HepG2 (cell line): ENCODE data around the gene BORCS5. TPM values are rescaled to one million over a fixed set of nuclear protein-coding genes. Genes with fewer than 3 reads are reported as not detected.

Experiments
- ARNT2 ChIP-seq: sonication (generic); formaldehyde crosslinking; IDR thresholded peaks from 2 replicates; pipeline ENCODE4 v1.8.0; 2022; ENCODE audit warnings: mild to moderate bottlenecking, low read depth, missing genetic modification reagents, moderate library complexity
- ATF4 ChIP-seq, 2 experiments: fragments of 450-650 bp in 1 of 2; sonication (generic) in 1 of 2; formaldehyde crosslinking; IDR thresholded peaks; 2 replicates each; pipeline versions ENCODE4 v1.5.0 to v1.8.0; 2020 to 2022; ENCODE audit warnings: mild to moderate bottlenecking in 1 of 2, missing genetic modification reagents in 1 of 2
- BORCS8-MEF2B ChIP-seq: sonication (generic); formaldehyde crosslinking; IDR thresholded peaks from 2 replicates; pipeline ENCODE4 v1.8.0; 2022; ENCODE audit warnings: mild to moderate bottlenecking, missing genetic modification reagents
- CBX1 ChIP-seq: IDR thresholded peaks from one replicate; pipeline ENCODE4 v1.6.1; 2016; ENCODE audit warnings: antibody characterized with exemption, low read depth
- CBX2 ChIP-seq, 2 experiments: fragments of 200-600 bp in 1 of 2; sonication (generic); formaldehyde crosslinking in 1 of 2; IDR thresholded peaks; 2 replicates each; pipeline versions ENCODE4 v1.7.0 to v1.8.1; 2018 to 2022; ENCODE audit warnings: low read depth in 2 of 2, low read length in 1 of 2, mild to moderate bottlenecking in 1 of 2, missing genetic modification reagents in 1 of 2
- CHD4 ChIP-seq: fragments of 200-600 bp; sonication (generic); IDR thresholded peaks from 2 replicates; pipeline ENCODE4 v1.7.0; 2017; ENCODE audit warnings: mild to moderate bottlenecking, low read length, borderline replicate concordance
- DMAP1 ChIP-seq: IDR thresholded peaks from 2 replicates; pipeline ENCODE4 v1.6.1; 2016
- HIVEP1 ChIP-seq: sonication (generic); formaldehyde crosslinking; IDR thresholded peaks from 2 replicates; pipeline ENCODE4 v1.4.0; 2020; ENCODE audit warnings: mild to moderate bottlenecking, missing genetic modification reagents
- KLF13 ChIP-seq: sonication (generic); formaldehyde crosslinking; IDR thresholded peaks from 2 replicates; pipeline ENCODE4 v1.4.0; 2020; ENCODE audit warnings: mild to moderate bottlenecking, missing genetic modification reagents
- MAFF ChIP-seq: IDR thresholded peaks from 2 replicates; pipeline ENCODE4 v1.6.1; 2011; ENCODE audit warnings: low read depth, low read length, improper control_type of control experiment
- NBN ChIP-seq: fragments of 450-650 bp; conservative IDR thresholded peaks from 2 replicates; pipeline ENCODE4 v1.6.1; 2017
- NCOR1 ChIP-seq: fragments of 200-600 bp; sonication (generic); IDR thresholded peaks from 2 replicates; pipeline ENCODE4 v1.7.0; 2017; ENCODE audit warnings: antibody characterized with exemption, low read length, borderline replicate concordance
- NR1H2 ChIP-seq: sonication (generic); formaldehyde crosslinking; IDR thresholded peaks from 2 replicates; pipeline ENCODE4 v1.8.1; 2022; ENCODE audit warnings: low read depth, missing genetic modification reagents, borderline replicate concordance
- NR2F2 ChIP-seq: IDR thresholded peaks from 2 replicates; pipeline ENCODE4 v1.6.1; 2012; ENCODE audit warnings: low read depth, inconsistent platforms, borderline replicate concordance
- PLSCR1 ChIP-seq: sonication (generic); formaldehyde crosslinking; IDR thresholded peaks from 2 replicates; pipeline ENCODE4 v1.5.0; 2020; ENCODE audit warnings: missing genetic modification reagents, mild to moderate bottlenecking, borderline replicate concordance
- PPARG ChIP-seq: conservative IDR thresholded peaks from 2 replicates; pipeline ENCODE4 v1.6.1; 2016; ENCODE audit warnings: missing biosample characterization, missing genetic modification reagents
- RBM22 ChIP-seq: fragments of 200-400 bp; formaldehyde crosslinking; optimal IDR thresholded peaks from 2 replicates; pipeline ENCODE3; 2017; ENCODE audit warnings: mild to moderate bottlenecking, low read length, moderate library complexity
- RORA ChIP-seq: sonication (generic); formaldehyde crosslinking; IDR thresholded peaks from 2 replicates; pipeline ENCODE4 v1.5.0; 2020; ENCODE audit warnings: mild to moderate bottlenecking, missing genetic modification reagents, moderate library complexity
- SIX4 ChIP-seq: sonication (generic); formaldehyde crosslinking; IDR thresholded peaks from 2 replicates; pipeline ENCODE4 v1.4.0; 2020; ENCODE audit warnings: missing genetic modification reagents
- SOX6 ChIP-seq, 2 experiments: fragments of 450-650 bp in 1 of 2; sonication (generic) in 1 of 2; formaldehyde crosslinking in 1 of 2; IDR thresholded peaks; 2 replicates each; pipeline versions ENCODE4 v1.4.0 to v1.6.1; 2017 to 2020; ENCODE audit warnings: antibody characterized with exemption in 1 of 2, mild to moderate bottlenecking in 1 of 2, missing genetic modification reagents in 1 of 2
- TBX2 ChIP-seq: sonication (generic); formaldehyde crosslinking; IDR thresholded peaks from 2 replicates; pipeline ENCODE4 v1.5.0; 2020; ENCODE audit warnings: missing genetic modification reagents, mild to moderate bottlenecking, borderline replicate concordance
- TERF1 ChIP-seq: sonication (generic); formaldehyde crosslinking; IDR thresholded peaks from 2 replicates; pipeline ENCODE4 v1.8.0; 2022; ENCODE audit warnings: mild to moderate bottlenecking, missing genetic modification reagents, moderate library complexity
- YY1 ChIP-seq: IDR thresholded peaks from 2 replicates; pipeline ENCODE4 v1.6.1; 2011; ENCODE audit warnings: low read length, low read depth, moderate library complexity, mild to moderate bottlenecking; ENCODE audit not compliant: insufficient read depth, insufficient replicate concordance
- ZBTB14 ChIP-seq: sonication (generic); formaldehyde crosslinking; IDR thresholded peaks from 2 replicates; pipeline ENCODE4 v1.4.0; 2020; ENCODE audit warnings: missing genetic modification reagents
- ZBTB8A ChIP-seq: sonication (generic); formaldehyde crosslinking; IDR thresholded peaks from 2 replicates; pipeline ENCODE4 v1.4.0; 2020; ENCODE audit warnings: mild to moderate bottlenecking, low read depth, missing genetic modification reagents, borderline replicate concordance
- ZNF124 ChIP-seq: sonication (generic); formaldehyde crosslinking; IDR thresholded peaks from 2 replicates; pipeline ENCODE4 v1.4.0; 2020; ENCODE audit warnings: missing genetic modification reagents
- ZNF430 ChIP-seq: sonication (generic); formaldehyde crosslinking; IDR thresholded peaks from 2 replicates; pipeline ENCODE4 v1.9.0; 2021; ENCODE audit warnings: mild to moderate bottlenecking, missing genetic modification reagents
- ZNF788 ChIP-seq: sonication (generic); formaldehyde crosslinking; IDR thresholded peaks from 2 replicates; pipeline ENCODE4 v1.5.0; 2020; ENCODE audit warnings: mild to moderate bottlenecking, missing genetic modification reagents, borderline replicate concordance
- polyA plus RNA-seq, 8 experiments: library from polyadenylated mRNA; depleted of rRNA in 3 of 8; stranded (reverse) in 7 of 8; unstranded in 1 of 8; fragments of >200 nt; fragmentation: Illumina TruSeq in 4 of 8; extraction: Trizol in 4 of 8; gene quantifications; 2 replicates each; pipeline versions ENCODE4 v1.2.1 to v1.2.3, GENCODE V29; 2011 to 2016; ENCODE audit warnings: low read depth in 4 of 8, missing spikeins in 1 of 8, mixed read lengths in 1 of 8; ENCODE audit not compliant: insufficient read depth in 1 of 8
- total RNA-seq, 5 experiments: library from RNA; depleted of rRNA; stranded (reverse); fragments of >200 nt; fragmentation: Illumina TruSeq; extraction: Trizol; gene quantifications; 2 replicates each; pipeline ENCODE4 v1.2.3, GENCODE V29; 2016; ENCODE audit warnings: low read depth in 1 of 5

The BORCS5 gene
- total and polyA plus RNA-seq, 2 of the 13 experiments (the other 11 are each of a cell fraction or from before 2014, with no cell fraction given) = 3.9 to 4.7 TPM

GRCh38 chr12:12486661-12487240 lies 129.9 kb downstream of the BORCS5 start (continued):
- TF ChIP-seq SOX6 (IDR thresholded peaks at IDR 0.05) (no peak), SOX6 (CRISPR knock-in tag; IDR thresholded peaks at IDR 0.05) (peak; percentile 46; the same call in 1 of the 2 replicates), YY1 (no peak), NBN (no peak), NR2F2 (no peak), RORA (no peak), ZBTB8A (no peak), MAFF (peak; percentile 57), HIVEP1 (CRISPR knock-in tag) (no peak), TERF1 (CRISPR knock-in tag) (no peak), CBX1 (no peak), ZBTB14 (no peak), CHD4 (no peak), ARNT2 (CRISPR knock-in tag) (no peak), NCOR1 (no peak), SIX4 (no peak), ATF4 (CRISPR knock-in tag; IDR thresholded peaks at IDR 0.05) (no peak), ZNF124 (CRISPR knock-in tag) (no peak), BORCS8-MEF2B (CRISPR knock-in tag) (no peak), TBX2 (peak; percentile 88), ZNF788 (CRISPR knock-in tag) (0 out of 2 replicates have a peak, but pooled peaks have one; percentile 31), DMAP1 (CRISPR knock-in tag) (no peak), NR1H2 (no peak), RBM22 (peak; percentile 26), ZNF430 (CRISPR knock-in tag) (peak; percentile 69; the same call in 1 of the 2 replicates), CBX2 (IDR thresholded peaks at IDR 0.05; ENCODE audit: low read depth, low read length) (no peak), CBX2 (CRISPR knock-in tag; IDR thresholded peaks at IDR 0.05; ENCODE audit: low read depth) (no peak), PLSCR1 (CRISPR knock-in tag) (no peak), PPARG (CRISPR knock-in tag) (no peak), KLF13 (CRISPR knock-in tag) (no peak)
